Heart left ventricle (tissue), 11 donors: Measurements from ENCODE around the gene GNPTG. TPM values are rescaled to one million over a fixed set of nuclear protein-coding genes. Genes with fewer than 3 reads are reported as not detected.

ENCODE experiments used
- polyA plus RNA-seq, 2 donors: library from polyadenylated mRNA; stranded (reverse); fragments of 200-250 nt; gene quantifications; one replicate each; pipeline ENCODE4 v1.2.3, GENCODE V29; 2013
- total RNA-seq, 9 donors: library from RNA; depleted of rRNA in 2 of 9; stranded (reverse); fragments of >200 nt in 2 of 9; fragmentation: NEBNext Ultra II Directional in 3 of 9; extraction: Animal tissue kit (Norgen Biotek cat#: 25700) in 3 of 9; gene quantifications; one replicate each; pipeline versions ENCODE4 v1.1.0 to v1.2.4, GENCODE V29; 2016 to 2023
- donor health status: ischemic (EF 13 %, LVEDD 7.1; RV severe dilation, severe dysfunction).
- donor health status: healthy with polysubstance abuse.
- donor health status: DM: no; HTN: yes; CAD: no.
- donor health status: DM: no; HTN: no; CAD: no.
- donor health status: ischemic (EF 25% LVEDD 5.7; RV mildly dilated, moderate dysfunction).
- donor health status: healthy.
- donor health status: DM: yes; HTN: yes; CAD: no.
- donor health status: PGD.
- donor health status: nonischemic (EF 23%, LVEDD 6.1; RV moderate dilation, normal function).

The GNPTG gene
- total and polyA plus RNA-seq, 11 donors: 25.4 to 54.2 (median 31.9) TPM

Other genes with a start within 250 kb of the GNPTG start
- 10 to 100 TPM in 2 of 9 donors, 1 to 10 TPM in 7; 1.6 to 14.6 (median 2.6) TPM for gene CACNA1H, start 198.8 kb upstream of the GNPTG start, total RNA-seq
- gene CACNA1H, start 198.8 kb upstream of the GNPTG start, polyA plus RNA-seq: 1 to 10 TPM; 5.3 to 6.2 TPM
- gene TPSG1, start 126.7 kb upstream of the GNPTG start, total RNA-seq: not detected
- gene TPSG1, start 126.7 kb upstream of the GNPTG start, polyA plus RNA-seq: not detected
- gene TPSB2, start 121.7 kb upstream of the GNPTG start, total RNA-seq: 10 to 100 TPM in 1 of 9 donors, 1 to 10 TPM in 7, not detected in 1; 2.1 to 18.1 (median 2.3) TPM
- 1 to 10 TPM; 2.0 to 4.3 TPM for gene TPSB2, start 121.7 kb upstream of the GNPTG start, polyA plus RNA-seq
- 10 to 100 TPM in 1 of 9 donors, 1 to 10 TPM in 7, not detected in 1; 1.1 to 14.3 (median 3.5) TPM for gene TPSAB1, start 111.2 kb upstream of the GNPTG start, total RNA-seq
- 1 to 10 TPM; 1.1 to 3.7 TPM for gene TPSAB1, start 111.2 kb upstream of the GNPTG start, polyA plus RNA-seq
- gene TPSD1, start 95.9 kb upstream of the GNPTG start, total RNA-seq: under 1 TPM in 1 of 9 donors, not detected in 8; 0.38 TPM
- under 1 TPM in 1 of 2 donors, not detected in 1; 0.17 TPM for gene TPSD1, start 95.9 kb upstream of the GNPTG start, polyA plus RNA-seq
- gene UBE2I, start 42.3 kb upstream of the GNPTG start, total RNA-seq: 100 to 1,000 TPM in 2 of 9 donors, 10 to 100 TPM in 7; 59.3 to 105 (median 85.9) TPM
- 10 to 100 TPM; 67.2 to 73.4 TPM for gene UBE2I, start 42.3 kb upstream of the GNPTG start, polyA plus RNA-seq
- gene BAIAP3, start 18.3 kb upstream of the GNPTG start, total RNA-seq: 1 to 10 TPM in 8 of 9 donors, under 1 TPM in 1; 0.88 to 4.0 (median 2.6) TPM
- 1 to 10 TPM; 1.7 to 2.6 TPM for gene BAIAP3, start 18.3 kb upstream of the GNPTG start, polyA plus RNA-seq
- 100 to 1,000 TPM in 1 of 9 donors, 10 to 100 TPM in 8; 46.3 to 108 (median 58.9) TPM for gene TSR3, start 53 bp upstream of the GNPTG start, total RNA-seq
- 10 to 100 TPM; 60.0 to 75.4 TPM for gene TSR3, start 53 bp upstream of the GNPTG start, polyA plus RNA-seq
- 10 to 100 TPM in 4 of 9 donors, 1 to 10 TPM in 5; 4.3 to 18.3 (median 9.4) TPM for gene UNKL, start 62.8 kb downstream of the GNPTG start, total RNA-seq
- 1 to 10 TPM; 6.2 to 6.3 TPM for gene UNKL, start 62.8 kb downstream of the GNPTG start, polyA plus RNA-seq
- gene UQCC4, start 68.8 kb downstream of the GNPTG start, total RNA-seq: 10 to 100 TPM in 7 of 9 donors, 1 to 10 TPM in 2; 8.9 to 21.3 (median 11.9) TPM
- 10 to 100 TPM; 10.9 to 34.2 TPM for gene UQCC4, start 68.8 kb downstream of the GNPTG start, polyA plus RNA-seq
- gene PERCC1, start 79.1 kb downstream of the GNPTG start, total RNA-seq: under 1 TPM in 4 of 9 donors, not detected in 5; 0.32 to 0.60 (median 0.41) TPM
- under 1 TPM in 1 of 2 donors, not detected in 1; 0.11 TPM for gene PERCC1, start 79.1 kb downstream of the GNPTG start, polyA plus RNA-seq
- gene CCDC154, start 92.6 kb downstream of the GNPTG start, total RNA-seq: 1 to 10 TPM in 2 of 9 donors, under 1 TPM in 5, not detected in 2; 0.31 to 1.5 (median 0.92) TPM
- under 1 TPM; 0.14 to 0.65 TPM for gene CCDC154, start 92.6 kb downstream of the GNPTG start, polyA plus RNA-seq
- 10 to 100 TPM; 30.3 to 70.8 (median 33.6) TPM for gene CLCN7, start 123.1 kb downstream of the GNPTG start, total RNA-seq
- 10 to 100 TPM; 32.7 to 41.5 TPM for gene CLCN7, start 123.1 kb downstream of the GNPTG start, polyA plus RNA-seq
- under 1 TPM in 2 of 9 donors, not detected in 7; 0.20 to 0.23 TPM for gene PTX4, start 137.0 kb downstream of the GNPTG start, total RNA-seq
- under 1 TPM in 1 of 2 donors, not detected in 1; 0.04 TPM for gene PTX4, start 137.0 kb downstream of the GNPTG start, polyA plus RNA-seq
- gene TELO2, start 141.4 kb downstream of the GNPTG start, total RNA-seq: 10 to 100 TPM; 11.8 to 29.6 (median 16.7) TPM
- gene TELO2, start 141.4 kb downstream of the GNPTG start, polyA plus RNA-seq: 10 to 100 TPM; 22.7 to 27.0 TPM
- gene TMEM204, start 181.7 kb downstream of the GNPTG start, total RNA-seq: 10 to 100 TPM; 14.0 to 64.2 (median 19.5) TPM
- 10 to 100 TPM; 29.0 to 37.4 TPM for gene TMEM204, start 181.7 kb downstream of the GNPTG start, polyA plus RNA-seq